Astrocyte (in vitro differentiated cells and primary cell): ENCODE results near the gene MBNL1. TPM values are rescaled to one million over a fixed set of nuclear protein-coding genes. Genes with fewer than 3 reads are reported as not detected.

Experiments
- DNase-seq: peaks from one replicate; pipeline ENCODE4 v3.0.0-alpha.2; 2010; ENCODE audit warnings: low read depth
- FAIRE-seq: peaks from 2 replicates; lab custom pipeline; 2011; peaks lifted over from hg19 to GRCh38; lab: Jason Lieb, UNC
- H2AFZ ChIP-seq: 2 replicates; pipeline ENCODE4 v1.6.0; 2012; ENCODE audit warnings: low read depth, low read length, inconsistent platforms
- H3K27ac ChIP-seq: 2 replicates; pipeline ENCODE4 v1.5.1; 2011; ENCODE audit warnings: low read depth, low read length, inconsistent platforms
- H3K27me3 ChIP-seq: 2 replicates; pipeline ENCODE4 v1.6.0; 2011; ENCODE audit warnings: low read length, inconsistent platforms; ENCODE audit not compliant: insufficient read depth
- H3K36me3 ChIP-seq: 2 replicates; pipeline ENCODE4 v1.5.1; 2011; ENCODE audit warnings: low read length, inconsistent platforms; ENCODE audit not compliant: insufficient read depth
- H3K4me1 ChIP-seq: 2 replicates; pipeline ENCODE4 v1.5.1; 2011; ENCODE audit warnings: low read length, inconsistent platforms; ENCODE audit not compliant: insufficient read depth
- H3K4me2 ChIP-seq: 2 replicates; pipeline ENCODE4 v1.6.0; 2012; ENCODE audit warnings: low read length, inconsistent platforms
- H3K4me3 ChIP-seq: 2 replicates; pipeline ENCODE4 v1.5.1; 2011; ENCODE audit warnings: low read depth, mild to moderate bottlenecking, low read length, inconsistent platforms; ENCODE audit not compliant: insufficient read depth
- H3K79me2 ChIP-seq: 2 replicates; pipeline ENCODE4 v1.6.0; 2012; ENCODE audit warnings: mild to moderate bottlenecking, low read length, inconsistent platforms; ENCODE audit not compliant: insufficient read depth
- H3K9ac ChIP-seq: 2 replicates; pipeline ENCODE4 v1.6.0; 2012; ENCODE audit warnings: mild to moderate bottlenecking, low read length, inconsistent platforms
- H3K9me3 ChIP-seq: 2 replicates; pipeline ENCODE4 v1.5.1; 2012; ENCODE audit warnings: low read depth, mild to moderate bottlenecking, low read length, inconsistent platforms; ENCODE audit not compliant: insufficient read depth
- H4K20me1 ChIP-seq: 2 replicates; pipeline ENCODE4 v1.6.0; 2012; ENCODE audit warnings: low read length, inconsistent platforms; ENCODE audit not compliant: insufficient read depth
- H3K27ac Mint-ChIP-seq: one replicate; pipeline ENCODE4 v1.8.0; 2021; ENCODE audit warnings: mild to moderate bottlenecking, mixed read lengths; ENCODE audit not compliant: unreplicated experiment
- H3K27me3 Mint-ChIP-seq: one replicate; pipeline ENCODE4 v1.8.0; 2021; ENCODE audit warnings: low read depth, mixed read lengths; ENCODE audit not compliant: unreplicated experiment
- H3K36me3 Mint-ChIP-seq: one replicate; pipeline ENCODE4 v1.8.0; 2021; ENCODE audit warnings: low read depth, mixed read lengths; ENCODE audit not compliant: unreplicated experiment
- H3K4me1 Mint-ChIP-seq: one replicate; pipeline ENCODE4 v1.8.0; 2021; ENCODE audit warnings: low read depth, mixed read lengths; ENCODE audit not compliant: unreplicated experiment
- H3K4me3 Mint-ChIP-seq: one replicate; pipeline ENCODE4 v1.8.0; 2021; ENCODE audit warnings: mild to moderate bottlenecking, moderate library complexity, mixed read lengths; ENCODE audit not compliant: unreplicated experiment
- H3K9me3 Mint-ChIP-seq: one replicate; pipeline ENCODE4 v1.8.0; 2021; ENCODE audit warnings: mild to moderate bottlenecking, mixed read lengths; ENCODE audit not compliant: unreplicated experiment
- EZH2 ChIP-seq: IDR thresholded peaks from 2 replicates; pipeline ENCODE4 v1.6.1; 2012; ENCODE audit warnings: mild to moderate bottlenecking, low read length, inconsistent platforms; ENCODE audit not compliant: insufficient read depth
- total RNA-seq: library from RNA; stranded (reverse); gene quantifications from 2 replicates; pipeline ENCODE4 v1.2.1, GENCODE V29; 2021
- TF ChIP-seq, protein P1 (sequence below): IDR thresholded peaks from 2 replicates; pipeline ENCODE4 v1.5.1; 2011; ENCODE audit warnings: low read depth, mild to moderate bottlenecking, inconsistent platforms, low read length, moderate library complexity; ENCODE audit not compliant: insufficient read depth

MBNL1 gene
- total RNA-seq, 1 donor from 2014 or later, result 93.1 TPM

DNA sequence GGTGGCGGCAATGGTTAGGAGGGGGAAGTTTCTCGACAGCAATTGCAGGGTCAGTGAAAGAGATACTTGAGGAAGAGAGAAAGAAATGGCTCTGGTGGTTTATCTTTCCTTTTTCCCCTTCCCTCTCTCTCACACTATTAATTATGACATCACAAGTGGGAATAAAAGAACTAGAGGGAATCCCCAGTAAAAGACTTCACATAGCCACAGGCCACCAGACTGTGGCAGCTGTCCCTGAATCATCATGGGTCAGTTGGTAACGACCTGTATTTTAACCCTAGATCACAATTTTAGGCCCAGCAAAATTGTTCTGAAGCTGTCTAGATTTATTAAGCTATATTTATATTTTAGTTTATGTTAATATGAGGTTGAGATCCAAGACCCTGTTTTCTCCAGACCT lies 40.3 kb downstream of the MBNL1 start:
- H3K27ac ChIP-seq, result peak overlapping the region; percentile 62
- Mint-ChIP-seq H3K4me1 (peaks cover 35% of the 10 kb centered on the region), H3K27ac (peak overlapping the region; percentile 64), H3K27me3 (no peaks in the 10 kb centered on the region), H3K36me3 (peaks cover 2% of the 10 kb centered on the region), H3K9me3 (no peaks in the 10 kb centered on the region), H3K4me3 (no peak overlapping the region)
- no peak overlapping the region for H3K9ac ChIP-seq
- H3K79me2 ChIP-seq, result peaks cover 98% of the 10 kb centered on the region
- peaks cover 20% of the 10 kb centered on the region for H3K4me1 ChIP-seq
- H3K4me3 ChIP-seq, result no peak overlapping the region
- no peak for TF ChIP-seq EZH2
- TF ChIP-seq, protein P1, sequence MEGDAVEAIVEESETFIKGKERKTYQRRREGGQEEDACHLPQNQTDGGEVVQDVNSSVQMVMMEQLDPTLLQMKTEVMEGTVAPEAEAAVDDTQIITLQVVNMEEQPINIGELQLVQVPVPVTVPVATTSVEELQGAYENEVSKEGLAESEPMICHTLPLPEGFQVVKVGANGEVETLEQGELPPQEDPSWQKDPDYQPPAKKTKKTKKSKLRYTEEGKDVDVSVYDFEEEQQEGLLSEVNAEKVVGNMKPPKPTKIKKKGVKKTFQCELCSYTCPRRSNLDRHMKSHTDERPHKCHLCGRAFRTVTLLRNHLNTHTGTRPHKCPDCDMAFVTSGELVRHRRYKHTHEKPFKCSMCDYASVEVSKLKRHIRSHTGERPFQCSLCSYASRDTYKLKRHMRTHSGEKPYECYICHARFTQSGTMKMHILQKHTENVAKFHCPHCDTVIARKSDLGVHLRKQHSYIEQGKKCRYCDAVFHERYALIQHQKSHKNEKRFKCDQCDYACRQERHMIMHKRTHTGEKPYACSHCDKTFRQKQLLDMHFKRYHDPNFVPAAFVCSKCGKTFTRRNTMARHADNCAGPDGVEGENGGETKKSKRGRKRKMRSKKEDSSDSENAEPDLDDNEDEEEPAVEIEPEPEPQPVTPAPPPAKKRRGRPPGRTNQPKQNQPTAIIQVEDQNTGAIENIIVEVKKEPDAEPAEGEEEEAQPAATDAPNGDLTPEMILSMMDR, result no peak
- FAIRE-seq, result no peak
- DNase-seq, result no peak
- H2AFZ ChIP-seq, result no peak overlapping the region
- peaks cover 2% of the 10 kb centered on the region for H3K36me3 ChIP-seq
- H4K20me1 ChIP-seq, result peaks cover 53% of the 10 kb centered on the region
- H3K9me3 ChIP-seq, result no peaks in the 10 kb centered on the region
- H3K27me3 ChIP-seq, result no peaks in the 10 kb centered on the region
- H3K4me2 ChIP-seq, result no peak overlapping the region

DNA sequence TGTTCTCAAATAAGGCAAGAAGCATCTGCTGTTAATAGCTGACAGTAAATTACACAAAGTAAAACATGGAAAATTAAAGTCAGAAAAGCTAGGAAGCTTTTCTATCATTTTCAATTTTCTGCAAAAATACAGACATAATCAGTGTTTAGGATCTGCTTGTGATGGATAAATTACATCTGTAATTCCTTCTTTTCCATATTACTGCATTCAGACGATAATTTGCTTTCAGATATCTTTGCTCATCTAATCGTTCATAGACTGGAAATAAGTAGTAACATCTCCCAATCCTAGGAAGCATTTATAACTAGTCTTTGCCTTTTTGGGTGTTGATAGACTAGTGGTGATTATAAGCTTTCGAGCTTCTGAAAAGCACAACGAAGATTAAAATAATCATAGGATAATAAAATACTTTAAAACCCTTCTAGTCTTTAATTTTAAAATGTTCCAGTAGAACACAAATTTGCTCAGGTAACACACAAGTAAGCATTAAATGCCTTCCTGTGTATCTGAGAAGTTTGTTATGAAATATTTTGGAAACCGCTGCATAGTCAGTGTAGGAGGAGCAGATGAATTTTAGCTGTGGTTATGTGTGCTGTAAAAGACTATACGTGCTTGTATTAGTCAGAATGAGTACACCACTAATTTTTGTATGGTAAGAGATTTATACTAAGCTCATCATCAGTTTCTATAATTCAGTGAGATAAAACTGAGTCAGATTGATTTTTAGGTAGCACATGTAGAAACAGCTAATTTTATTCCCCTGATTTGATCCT lies 41.0 kb downstream of the MBNL1 start:
- Mint-ChIP-seq H3K36me3 (peaks cover 2% of the 10 kb centered on the region), H3K4me3 (no peak overlapping the region), H3K27me3 (no peaks in the 10 kb centered on the region), H3K4me1 (peaks cover 33% of the 10 kb centered on the region), H3K27ac (no peak overlapping the region), H3K9me3 (no peaks in the 10 kb centered on the region)
- Histone ChIP-seq H3K4me2 (no peak overlapping the region), H3K36me3 (peaks cover 2% of the 10 kb centered on the region), H4K20me1 (peaks cover 56% of the 10 kb centered on the region), H3K9me3 (no peaks in the 10 kb centered on the region), H3K4me1 (peaks cover 20% of the 10 kb centered on the region), H3K4me3 (no peak overlapping the region), H3K79me2 (peaks cover 98% of the 10 kb centered on the region), H2AFZ (no peak overlapping the region), H3K27me3 (no peaks in the 10 kb centered on the region), H3K27ac (peak overlapping the region; percentile 24), H3K9ac (peak overlapping the region; percentile 7)
- TF ChIP-seq, protein P1, result no peak
- TF ChIP-seq EZH2, result no peak
- DNase-seq (peak; percentile 82), FAIRE-seq (peak; percentile 88)

DNA sequence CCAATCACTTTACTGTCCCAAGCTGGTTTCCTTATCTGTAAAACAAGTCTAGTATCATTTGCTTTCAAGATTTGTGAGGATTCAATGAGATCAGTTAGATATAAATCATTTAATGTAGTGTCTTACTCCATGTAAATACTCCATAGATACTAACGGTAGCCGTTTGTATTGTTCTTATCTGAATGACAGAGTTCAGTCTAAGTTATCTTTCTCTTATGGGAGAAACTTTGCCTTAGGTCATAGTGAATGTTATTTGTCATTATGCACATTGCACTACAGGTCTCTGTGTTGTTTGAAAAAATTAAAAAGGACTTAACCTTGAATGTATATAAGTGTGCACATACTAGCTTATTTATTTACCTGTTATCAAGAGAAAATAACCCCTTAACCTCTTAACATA lies 44.7 kb downstream of the MBNL1 start:
- H3K27me3 ChIP-seq, result no peaks in the 10 kb centered on the region
- H4K20me1 ChIP-seq, result peaks cover 49% of the 10 kb centered on the region
- H3K27ac Mint-ChIP-seq, result no peak overlapping the region
- peaks cover 94% of the 10 kb centered on the region for H3K79me2 ChIP-seq
- peak; percentile 58 for FAIRE-seq
- no peak overlapping the region for H3K27ac ChIP-seq
- no peak overlapping the region for H3K9ac ChIP-seq
- no peak overlapping the region for H3K4me3 Mint-ChIP-seq
- H3K4me2 ChIP-seq, result no peak overlapping the region
- no peaks in the 10 kb centered on the region for H3K9me3 ChIP-seq
- TF ChIP-seq EZH2, result no peak
- TF ChIP-seq, protein P1, result no peak
- no peak for DNase-seq
- no peak overlapping the region for H3K4me3 ChIP-seq
- no peaks in the 10 kb centered on the region for H3K27me3 Mint-ChIP-seq
- H2AFZ ChIP-seq, result no peak overlapping the region
- H3K36me3 ChIP-seq, result peaks cover 7% of the 10 kb centered on the region
- peaks cover 29% of the 10 kb centered on the region for H3K4me1 Mint-ChIP-seq
- H3K4me1 ChIP-seq, result peaks cover 22% of the 10 kb centered on the region
- H3K9me3 Mint-ChIP-seq, result no peaks in the 10 kb centered on the region
- peaks cover 4% of the 10 kb centered on the region for H3K36me3 Mint-ChIP-seq
